ENCODE measurements around the gene RPL10.

The RPL10 gene

GRCh38 chrX:154401045-154401799 is 3.0 kb downstream of the RPL10 start:
- DNase-seq (ENCODE audit: low read depth) = no peak

GRCh38 chrX:154401918-154402621 is 3.9 kb downstream of the RPL10 start:
- DNase-seq (ENCODE audit: low read depth) = no peak

GRCh38 chrX:154402622-154403127 is 4.5 kb downstream of the RPL10 start:
- no peak for DNase-seq (ENCODE audit: low read depth)

- no peak for DNase-seq (ENCODE audit: low read depth)
These were observed 5.0 kb downstream of the RPL10 start for GRCh38 chrX:154403192-154403591.

DNA sequence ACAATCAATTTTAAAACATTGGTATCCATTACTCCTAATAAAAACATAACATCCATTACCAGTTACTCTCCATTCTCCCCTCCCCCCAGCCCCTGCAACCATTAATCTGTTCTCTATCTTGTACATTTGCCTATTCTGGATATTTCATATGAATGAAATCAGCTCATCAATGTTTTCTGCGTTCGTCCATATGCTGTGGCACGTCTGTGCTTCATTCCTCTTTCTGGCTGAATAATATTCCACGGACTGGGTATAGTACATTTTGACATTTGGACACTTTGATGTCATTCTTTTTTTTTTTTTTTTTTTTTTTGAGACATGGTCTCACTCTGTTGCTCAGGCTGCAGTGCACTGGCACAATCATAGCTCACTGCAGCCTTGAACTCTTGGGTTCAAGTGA is 5.7 kb downstream of the RPL10 start:
- DNase-seq (ENCODE audit: low read depth) = no peak

DNA sequence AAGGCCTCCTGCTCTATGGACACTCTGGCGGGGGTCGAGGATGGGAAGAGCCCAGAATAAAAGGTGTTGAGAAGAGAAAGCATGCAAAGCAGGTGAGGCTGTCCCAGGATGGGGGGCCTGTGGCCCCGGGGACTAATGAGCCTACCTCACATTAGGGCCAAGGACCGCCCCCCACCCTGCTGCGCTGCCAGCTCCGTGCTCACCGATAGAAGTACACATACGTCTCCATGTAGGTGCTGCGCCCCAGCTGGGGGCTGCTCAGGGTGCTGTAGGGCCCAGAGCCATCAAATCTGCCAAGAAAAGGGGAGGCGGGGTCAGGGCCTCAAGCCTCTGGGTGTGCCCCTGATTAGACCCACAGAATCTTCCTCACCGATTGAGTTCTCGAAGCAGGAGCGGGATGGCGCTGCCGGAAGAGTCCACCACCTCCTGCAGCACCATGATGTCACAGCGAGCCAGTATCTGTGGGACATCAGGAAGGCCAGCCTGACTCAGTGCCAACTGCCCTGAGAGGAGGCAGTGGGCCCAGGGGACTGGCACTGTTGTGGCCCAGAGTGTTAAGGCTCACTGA is 6.5 kb downstream of the RPL10 start:
- DNase-seq (ENCODE audit: low read depth) = no peak

DNA sequence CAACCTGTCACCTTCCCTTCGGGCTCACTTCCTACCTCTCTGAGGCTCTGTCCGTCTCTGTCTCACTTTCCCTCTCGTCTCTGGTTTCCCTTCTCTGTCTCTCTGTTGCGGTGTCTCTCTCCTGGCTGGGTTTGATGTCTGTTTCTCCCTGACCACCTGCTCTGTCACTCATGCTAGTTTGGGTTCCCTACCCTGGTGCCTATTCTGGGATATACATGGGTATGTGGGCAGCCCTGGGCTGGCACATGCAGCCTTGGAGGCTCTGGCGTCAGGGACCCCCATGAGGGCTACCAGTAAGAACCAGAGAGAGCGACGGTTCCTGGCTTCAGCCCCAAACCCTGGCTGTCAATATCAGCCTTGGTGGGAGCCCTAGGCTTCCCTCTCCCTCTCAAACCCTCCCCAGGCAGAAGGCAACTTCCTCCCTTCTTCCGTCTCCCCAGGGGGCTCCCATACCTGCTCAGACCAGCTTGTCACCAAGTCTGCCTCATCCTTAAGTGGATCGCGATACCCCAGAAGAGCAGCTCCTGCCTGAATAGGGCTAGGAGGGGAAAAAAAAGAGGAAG is 10.6 kb downstream of the RPL10 start:
- no peak for DNase-seq (ENCODE audit: low read depth)

GRCh38 chrX:154409222-154409871 is 11.2 kb downstream of the RPL10 start, which contains the start of gene DNASE1L1:
Gene DNASE1L1, minus strand, starts transcription at chrX:154409254. Its CDS starts 3,686 bp downstream, at chrX:154405568.
- DNase-seq (ENCODE audit: low read depth) = peak; percentile 88

DNA sequence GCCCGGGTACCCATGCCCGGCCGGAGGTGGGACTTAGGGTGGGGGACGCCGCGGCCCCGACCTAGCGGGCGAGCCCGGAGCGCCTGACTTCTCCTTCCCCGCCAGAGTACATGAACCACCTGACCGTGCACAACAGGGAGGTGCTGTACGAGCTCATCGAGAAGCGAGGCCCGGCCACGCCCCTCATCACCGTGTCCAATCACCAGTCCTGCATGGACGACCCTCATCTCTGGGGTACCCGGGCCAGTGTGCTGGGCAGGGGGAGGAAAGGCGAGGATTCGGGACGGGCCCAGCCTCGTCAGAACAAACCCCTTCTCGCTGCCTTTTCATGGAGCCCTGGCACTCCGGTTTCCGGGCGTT is 13.8 kb downstream of the RPL10 start:
- peak; percentile 53 for DNase-seq (ENCODE audit: low read depth)

- DNase-seq (ENCODE audit: low read depth) = no peak
These were observed 14.3 kb downstream of the RPL10 start for GRCh38 chrX:154412468-154412867.

DNA sequence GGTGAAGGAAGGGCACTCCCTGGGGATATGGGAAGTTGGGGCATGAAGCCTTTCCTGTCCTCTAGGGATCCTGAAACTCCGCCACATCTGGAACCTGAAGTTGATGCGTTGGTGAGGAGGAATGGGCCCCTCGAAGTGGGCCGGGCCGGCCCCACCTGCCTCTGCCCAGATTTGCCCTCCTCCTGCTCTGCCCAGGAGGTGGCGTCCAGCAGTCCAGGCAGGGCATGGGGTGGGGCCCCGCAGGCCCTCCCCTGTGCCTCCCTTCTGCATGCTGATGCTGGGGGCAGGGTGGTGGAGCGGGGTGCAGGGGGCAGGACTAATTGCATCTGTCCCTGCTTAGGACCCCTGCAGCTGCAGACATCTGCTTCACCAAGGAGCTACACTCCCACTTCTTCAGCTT is 15.0 kb downstream of the RPL10 start:
- no peak for DNase-seq (ENCODE audit: low read depth)

GRCh38 chrX:154417157-154417556 is 19.0 kb downstream of the RPL10 start:
- no peak for DNase-seq (ENCODE audit: low read depth)

DNA sequence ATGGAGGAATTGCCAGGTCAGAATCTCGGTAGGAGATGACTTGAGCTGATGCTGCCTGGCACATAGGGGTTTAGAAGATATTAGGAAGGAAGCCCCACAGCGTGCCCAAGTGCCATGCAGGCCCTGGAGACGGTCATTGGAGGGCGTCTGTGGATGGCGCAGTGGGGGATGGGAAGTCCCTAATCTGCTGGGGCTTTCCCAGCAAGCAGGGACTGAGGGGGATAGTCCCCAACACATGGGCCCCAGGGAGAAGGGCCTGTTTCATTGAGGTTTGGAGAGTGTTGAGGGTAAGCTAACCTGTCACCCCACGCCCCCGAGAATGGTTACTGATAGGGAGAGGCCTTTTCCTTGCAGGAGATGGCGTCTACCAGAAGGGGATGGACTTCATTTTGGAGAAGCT is 21.0 kb downstream of the RPL10 start:
- no peak for DNase-seq (ENCODE audit: low read depth)

DNA sequence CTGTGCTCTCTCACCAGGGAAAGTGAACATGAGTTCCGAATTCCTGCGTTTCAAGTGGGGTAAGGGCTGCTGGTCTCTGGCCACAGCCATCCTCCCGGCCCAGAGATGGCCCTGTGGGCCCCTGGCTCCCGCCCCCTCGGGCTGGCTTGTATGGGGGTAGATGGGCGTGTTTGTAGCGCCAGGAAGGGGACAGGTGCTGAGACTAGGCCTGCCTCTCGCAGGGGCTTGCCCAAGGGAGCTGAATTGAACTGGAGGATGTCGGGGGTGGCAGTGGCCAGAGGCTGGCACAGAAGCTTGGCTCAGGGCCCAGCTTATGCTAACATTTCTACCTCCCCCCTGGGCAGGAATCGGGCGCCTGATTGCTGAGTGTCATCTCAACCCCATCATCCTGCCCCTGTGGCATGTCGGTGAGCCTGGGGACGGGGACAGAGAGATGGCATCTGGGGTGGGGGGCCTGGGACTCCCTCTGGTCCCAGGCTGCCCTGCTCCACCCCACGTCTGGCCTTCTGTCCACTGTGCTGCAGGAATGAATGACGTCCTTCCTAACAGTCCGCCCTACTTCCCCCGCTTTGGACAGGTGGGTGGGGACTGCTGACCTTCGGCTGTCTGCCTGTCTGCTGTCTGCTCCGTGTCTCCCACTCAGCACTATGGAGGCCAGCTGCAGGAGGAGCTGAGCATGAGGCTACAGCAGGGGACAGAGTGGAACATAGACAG is 21.7 kb downstream of the RPL10 start:
- no peak for DNase-seq (ENCODE audit: low read depth)

GRCh38 chrX:154420402-154420756 is 22.2 kb downstream of the RPL10 start:
- DNase-seq (ENCODE audit: low read depth) = no peak

- no peak for DNase-seq (ENCODE audit: low read depth)
These were observed 29.0 kb downstream of the RPL10 start for GRCh38 chrX:154426916-154427770.

GRCh38 chrX:154428176-154429171 is 30.3 kb downstream of the RPL10 start, which contains the start of gene ATP6AP1:
Gene ATP6AP1, plus strand, starts transcription at chrX:154428677. Its CDS starts 16 bp downstream, at chrX:154428693.
- peak; percentile 92 for DNase-seq (ENCODE audit: low read depth)

- no peak for DNase-seq (ENCODE audit: low read depth)
These were observed 31.5 kb downstream of the RPL10 start for GRCh38 chrX:154429711-154430110.

DNA sequence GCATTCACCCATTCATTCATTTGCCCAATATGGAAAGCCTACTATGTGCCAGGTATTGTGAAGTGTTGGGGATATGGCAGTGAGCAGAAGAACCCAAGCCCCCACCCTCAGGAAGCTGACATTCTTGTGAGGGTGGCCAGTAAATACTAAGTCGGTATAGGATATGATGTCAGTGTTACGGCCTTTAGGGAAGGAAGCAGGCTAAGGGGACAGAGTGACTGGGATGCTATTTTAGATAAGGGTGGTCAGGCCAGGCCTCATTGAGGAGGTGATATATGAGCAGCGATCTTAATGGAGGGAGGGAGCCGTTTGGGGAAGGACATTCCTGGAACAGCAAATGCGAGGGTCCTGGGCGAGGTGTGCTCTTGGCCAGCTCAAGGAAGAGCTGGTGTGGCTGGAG is 32.3 kb downstream of the RPL10 start:
- DNase-seq (ENCODE audit: low read depth) = no peak
